ENCODE results near the gene IFNAR2. TPM values are rescaled to one million over a fixed set of nuclear protein-coding genes. Genes with fewer than 3 reads are reported as not detected.

Gene IFNAR2
- total and polyA plus RNA-seq, 2 donors (not counting 3 experiments of a cell fraction or from before 2014, with no cell fraction given): 22.8 to 42.1 TPM

DNA sequence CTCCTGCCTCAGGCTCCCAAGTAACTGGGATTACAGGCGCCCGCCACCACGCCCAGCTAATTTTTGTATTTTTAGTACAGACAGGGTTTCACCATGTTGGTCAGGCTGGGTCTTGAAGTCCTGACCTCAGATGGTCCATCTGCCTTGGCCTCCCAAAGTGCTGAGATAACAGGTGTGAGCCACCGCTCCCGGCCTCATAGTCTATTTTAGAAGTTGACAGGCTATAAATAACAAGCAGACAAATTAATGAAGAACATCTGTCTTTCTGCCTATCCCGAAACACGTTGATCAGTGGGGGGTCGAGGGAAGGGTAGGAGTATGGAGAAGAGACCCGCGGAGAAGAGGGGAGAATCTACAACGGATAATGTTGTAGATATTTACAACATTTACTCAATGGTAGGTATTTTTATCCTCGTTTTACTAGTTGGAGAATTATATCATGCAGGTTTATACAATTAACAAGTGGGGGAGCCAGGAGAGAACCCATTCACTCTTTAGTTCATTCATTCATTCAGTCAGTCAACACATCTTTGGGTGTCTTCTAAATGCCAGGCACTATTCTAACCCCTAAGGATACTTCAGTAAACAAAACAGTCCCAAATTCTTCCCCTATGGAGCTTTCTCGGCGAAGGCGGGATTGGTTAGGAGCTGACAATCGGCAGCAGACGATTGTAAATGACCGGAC, 497 bp upstream of the IFNAR2 start:
- H3K36me3 ChIP-seq (ENCODE audit: control insufficient read depth in 2 of 2, extremely low read depth in 1 of 2, insufficient read depth in 2 of 2, low read length in 2 of 2): no peaks in the 10 kb centered on the region
- no TSS peak for BruUV-seq (replicated peaks)
- peaks cover 6 to 10% of the 10 kb centered on the region in 2 experiments for H3K27me3 ChIP-seq (ENCODE audit: control insufficient read depth in 2 of 2, insufficient read depth in 2 of 2, low read length in 2 of 2)
- intact Hi-C loops (cut with micrococcal nuclease) (no loop called here), dilution Hi-C loops (cut with MboI; ENCODE audit: extremely low pct_ligation_motif_present, low sequenced_read_pairs) (no loop called here)
- no peaks in the 10 kb centered on the region for H3K9me3 ChIP-seq (replicated peaks; ENCODE audit: control insufficient read depth, insufficient read depth, low read length)
- TF ChIP-seq MYC (IDR thresholded peaks at IDR 0.05; ENCODE audit: low read depth, low read length) (no peak), POLR2A (IDR thresholded peaks at IDR 0.05; ENCODE audit: low read depth, low read length) (no peak), FOS (IDR thresholded peaks at IDR 0.05; ENCODE audit: borderline replicate concordance, insufficient read depth, low read length) (no peak), MAX (IDR thresholded peaks at IDR 0.05; ENCODE audit: insufficient read depth, insufficient read length) (no peak), EZH2 (IDR thresholded peaks at IDR 0.05; ENCODE audit: borderline replicate concordance, low read depth, low read length, severe bottlenecking) (no peak), JUN (IDR thresholded peaks at IDR 0.05; ENCODE audit: borderline replicate concordance, insufficient read depth, insufficient read length, low read depth) (no peak), GATA2 (IDR thresholded peaks at IDR 0.05; ENCODE audit: insufficient read depth, insufficient read length, low read depth, low read length) (no peak), POLR2AphosphoS5 (IDR thresholded peaks at IDR 0.05; ENCODE audit: insufficient read depth, low read depth, low read length) (no peak)
- TF ChIP-seq, protein P1, sequence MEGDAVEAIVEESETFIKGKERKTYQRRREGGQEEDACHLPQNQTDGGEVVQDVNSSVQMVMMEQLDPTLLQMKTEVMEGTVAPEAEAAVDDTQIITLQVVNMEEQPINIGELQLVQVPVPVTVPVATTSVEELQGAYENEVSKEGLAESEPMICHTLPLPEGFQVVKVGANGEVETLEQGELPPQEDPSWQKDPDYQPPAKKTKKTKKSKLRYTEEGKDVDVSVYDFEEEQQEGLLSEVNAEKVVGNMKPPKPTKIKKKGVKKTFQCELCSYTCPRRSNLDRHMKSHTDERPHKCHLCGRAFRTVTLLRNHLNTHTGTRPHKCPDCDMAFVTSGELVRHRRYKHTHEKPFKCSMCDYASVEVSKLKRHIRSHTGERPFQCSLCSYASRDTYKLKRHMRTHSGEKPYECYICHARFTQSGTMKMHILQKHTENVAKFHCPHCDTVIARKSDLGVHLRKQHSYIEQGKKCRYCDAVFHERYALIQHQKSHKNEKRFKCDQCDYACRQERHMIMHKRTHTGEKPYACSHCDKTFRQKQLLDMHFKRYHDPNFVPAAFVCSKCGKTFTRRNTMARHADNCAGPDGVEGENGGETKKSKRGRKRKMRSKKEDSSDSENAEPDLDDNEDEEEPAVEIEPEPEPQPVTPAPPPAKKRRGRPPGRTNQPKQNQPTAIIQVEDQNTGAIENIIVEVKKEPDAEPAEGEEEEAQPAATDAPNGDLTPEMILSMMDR (IDR thresholded peaks at IDR 0.05; ENCODE audit: extremely low read depth in 1 of 2, insufficient read depth in 1 of 2, low read depth in 1 of 2, low read length in 2 of 2): no peak
- FAIRE-seq (no peak), DNase-seq (ENCODE audit: low read depth, low spot score) (no peak)
- H3K27ac ChIP-seq (ENCODE audit: insufficient read depth, low read depth, low read length): peak overlapping the region; percentile 7
- peaks cover 40% of the 10 kb centered on the region for H3K4me1 ChIP-seq (ENCODE audit: control insufficient read depth, extremely low read depth, insufficient read depth, low read length)
- ChIA-PET CTCF (interaction anchor here (0.8 to 2.4 kb wide), 3 partner anchors 29 to 96 kb away, joined by 3 to 11 read pairs (median 3); partner anchors contain the start of gene IFNAR1), POLR2A (no interaction called here)
- peaks cover 29% of the 10 kb centered on the region for H3K79me2 ChIP-seq (ENCODE audit: control insufficient read depth, insufficient read depth, low read length)
- peak overlapping the region; percentile 23 to 61 (median 34) for H3K4me3 ChIP-seq (replicated peaks in 1 of 3; ENCODE audit: insufficient read depth in 1 of 3, low read depth in 1 of 3, low read length in 3 of 3)
- no peaks in the 10 kb centered on the region for H3K9me1 ChIP-seq (replicated peaks; ENCODE audit: control insufficient read depth, extremely low read depth, insufficient read depth, low read length)
- H3K4me2 ChIP-seq (ENCODE audit: insufficient read depth, low read length): peak overlapping the region; percentile 96
- peak overlapping the region; percentile 36 for H3K9ac ChIP-seq (replicated peaks; ENCODE audit: extremely low read depth, insufficient read depth, low read length)
- H2AFZ ChIP-seq (ENCODE audit: low read depth, low read length): peak overlapping the region; percentile 98
- no peaks in the 10 kb centered on the region for H4K20me1 ChIP-seq (replicated peaks; ENCODE audit: control insufficient read depth, extremely low read depth, insufficient read depth, low read length)
